ENCODE data around the gene RNF123. TPM values are rescaled to one million over a fixed set of nuclear protein-coding genes. Genes with fewer than 3 reads are reported as not detected.
A peak's percentile ranks its signal among the peaks of the same experiment; 100 is the strongest.
"Not testable (repeated sequence)": the region's sequence is repeated elsewhere in the genome, so short reads cannot be mapped to it uniquely, and the experiment has no call there.

RNF123 gene
- total RNA-seq, 2 experiments from 2014 or later, result 50.0 to 58.9 TPM

- CTCF ChIA-PET, result no interaction called here
- Mint-ChIP-seq H3K27ac (no peak overlapping the region), H3K9me3 (ENCODE audit: low read depth) (no peaks in the 10 kb centered on the region), H3K4me1 (no peaks in the 10 kb centered on the region), H3K27me3 (no peaks in the 10 kb centered on the region), H3K36me3 (peaks cover 13% of the 10 kb centered on the region), H3K4me3 (no peak overlapping the region)
- ATAC-seq (no peak), DNase-seq (no peak)
Observed at GRCh38 chr3:49745986-49746385, 56.6 kb downstream of the RNF123 start.

DNA sequence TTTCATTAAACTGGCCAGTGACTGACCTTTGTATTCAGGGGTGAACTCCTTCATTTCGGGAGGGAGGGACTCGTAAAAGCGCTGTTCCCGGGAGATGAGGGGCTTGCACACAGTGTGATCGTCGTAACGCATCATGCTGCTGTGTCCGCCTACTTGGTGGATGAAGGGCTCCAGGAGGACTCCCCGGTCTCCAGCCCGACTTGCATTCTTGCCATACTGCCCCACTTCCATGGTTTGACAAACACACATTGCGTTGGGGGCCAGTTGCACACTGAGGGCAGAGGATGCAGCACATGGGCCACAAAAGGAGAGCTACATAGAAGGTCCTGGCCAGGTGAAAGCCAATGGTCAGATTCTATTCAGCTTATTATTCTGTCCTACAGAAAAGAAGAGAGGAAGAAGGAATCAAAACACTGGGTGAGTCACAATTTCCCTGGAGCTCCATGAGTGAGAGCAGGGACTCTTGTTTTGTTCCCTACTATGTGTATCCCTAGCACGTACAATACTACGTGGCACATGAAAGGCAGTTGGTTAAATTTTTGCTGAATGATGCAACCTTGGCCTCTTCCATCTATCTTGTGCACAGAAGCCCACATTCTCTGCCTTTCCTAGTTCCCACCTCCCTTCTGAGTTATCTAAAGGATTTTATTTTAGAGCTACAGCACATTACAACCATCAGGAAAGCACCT, 58.6 kb downstream of the RNF123 start:
- no peaks in the 10 kb centered on the region for H3K9me3 Mint-ChIP-seq (ENCODE audit: low read depth)
- CTCF ChIA-PET, result no interaction called here
- no peak for ATAC-seq

GRCh38 chr3:49748874-49749273, 59.5 kb downstream of the RNF123 start:
- H3K9me3 Mint-ChIP-seq (ENCODE audit: low read depth); ATAC-seq; H3K4me1 Mint-ChIP-seq; H3K27me3 Mint-ChIP-seq; DNase-seq; CTCF ChIA-PET; H3K27ac Mint-ChIP-seq; H3K4me3 Mint-ChIP-seq: not testable (repeated sequence)
- peaks cover 16% of the 10 kb centered on the region for H3K36me3 Mint-ChIP-seq

More for the DNA sequence above, 58.6 kb downstream of the RNF123 start:
- Mint-ChIP-seq H3K4me3 (no peak overlapping the region), H3K36me3 (peaks cover 13% of the 10 kb centered on the region), H3K27me3 (no peaks in the 10 kb centered on the region), H3K27ac (no peak overlapping the region), H3K4me1 (no peaks in the 10 kb centered on the region)
- DNase-seq, result no peak

DNA sequence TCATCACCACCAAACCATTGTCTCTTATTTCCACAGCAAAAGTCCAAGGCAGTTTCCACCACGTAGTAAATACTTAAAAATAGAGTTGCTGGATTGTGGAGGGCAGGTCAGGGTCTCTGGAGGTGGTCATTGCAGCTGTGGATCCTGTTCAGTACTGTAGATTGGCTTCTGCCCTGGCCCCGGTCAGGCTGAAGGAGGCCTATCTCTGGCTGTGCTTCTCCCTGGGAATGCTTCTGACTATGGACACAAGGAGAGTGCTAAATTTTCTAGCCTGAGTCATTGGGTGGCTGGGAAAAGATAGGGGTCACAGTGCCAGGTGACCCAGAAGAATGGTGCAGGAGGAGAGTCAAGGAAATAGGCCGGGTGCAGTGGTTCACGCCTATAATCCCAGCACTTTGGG, 60.7 kb downstream of the RNF123 start:
- no peak for DNase-seq
- no peak for ATAC-seq
- Mint-ChIP-seq H3K4me1 (peaks cover 5% of the 10 kb centered on the region), H3K4me3 (no peak overlapping the region), H3K9me3 (ENCODE audit: low read depth) (no peaks in the 10 kb centered on the region), H3K27me3 (no peaks in the 10 kb centered on the region), H3K27ac (no peak overlapping the region), H3K36me3 (peaks cover 13% of the 10 kb centered on the region)
- CTCF ChIA-PET, result interaction anchor here (0.8 kb wide), 1 partner anchor 89 kb away, joined by 3 read pairs; no protein-coding TSS in a partner anchor

GRCh38 chr3:49751501-49751900, 62.1 kb downstream of the RNF123 start:
- CTCF ChIA-PET, result no interaction called here
- Mint-ChIP-seq H3K27me3 (no peaks in the 10 kb centered on the region), H3K4me1 (peaks cover 5% of the 10 kb centered on the region), H3K4me3 (no peak overlapping the region), H3K36me3 (peaks cover 9% of the 10 kb centered on the region), H3K27ac (peak overlapping the region; percentile 61), H3K9me3 (ENCODE audit: low read depth) (no peaks in the 10 kb centered on the region)
- ATAC-seq (no peak), DNase-seq (no peak)

- CTCF ChIA-PET, result no interaction called here
Observed at GRCh38 chr3:49754536-49754935, 65.2 kb downstream of the RNF123 start.

GRCh38 chr3:49756036-49756435, 66.7 kb downstream of the RNF123 start:
- Mint-ChIP-seq H3K4me1 (peaks cover 5% of the 10 kb centered on the region), H3K27ac (no peak overlapping the region), H3K36me3 (peaks cover 4% of the 10 kb centered on the region), H3K9me3 (ENCODE audit: low read depth) (no peaks in the 10 kb centered on the region), H3K4me3 (no peak overlapping the region), H3K27me3 (no peaks in the 10 kb centered on the region)
- DNase-seq (no peak), ATAC-seq (no peak)
- CTCF ChIA-PET, result no interaction called here

More at GRCh38 chr3:49754536-49754935, 65.2 kb downstream of the RNF123 start:
- DNase-seq (no peak), ATAC-seq (no peak)
- Mint-ChIP-seq H3K27ac (no peak overlapping the region), H3K27me3 (no peaks in the 10 kb centered on the region), H3K36me3 (peaks cover 5% of the 10 kb centered on the region), H3K4me3 (no peak overlapping the region), H3K9me3 (ENCODE audit: low read depth) (no peaks in the 10 kb centered on the region), H3K4me1 (peaks cover 5% of the 10 kb centered on the region)

DNA sequence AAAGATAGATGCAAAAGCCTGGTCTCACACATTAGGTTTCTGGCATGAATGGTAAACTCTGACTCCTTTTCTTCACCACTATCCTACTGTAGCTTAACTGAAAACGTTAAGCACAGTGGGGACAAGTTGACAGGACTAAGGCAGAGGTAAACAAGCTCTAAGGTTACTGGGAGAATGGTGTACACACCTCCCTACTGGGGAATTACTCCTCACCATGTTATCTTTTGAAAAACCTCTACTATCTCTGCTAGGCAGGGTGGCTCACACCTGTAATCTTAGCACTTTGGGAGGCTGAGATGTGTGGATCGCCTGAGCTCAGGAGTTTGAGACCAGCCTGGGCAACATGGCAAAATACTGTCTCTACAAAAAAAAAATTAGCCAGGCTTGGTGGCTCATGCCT, 67.8 kb downstream of the RNF123 start:
- H3K4me1 Mint-ChIP-seq, result peaks cover 5% of the 10 kb centered on the region

DNA sequence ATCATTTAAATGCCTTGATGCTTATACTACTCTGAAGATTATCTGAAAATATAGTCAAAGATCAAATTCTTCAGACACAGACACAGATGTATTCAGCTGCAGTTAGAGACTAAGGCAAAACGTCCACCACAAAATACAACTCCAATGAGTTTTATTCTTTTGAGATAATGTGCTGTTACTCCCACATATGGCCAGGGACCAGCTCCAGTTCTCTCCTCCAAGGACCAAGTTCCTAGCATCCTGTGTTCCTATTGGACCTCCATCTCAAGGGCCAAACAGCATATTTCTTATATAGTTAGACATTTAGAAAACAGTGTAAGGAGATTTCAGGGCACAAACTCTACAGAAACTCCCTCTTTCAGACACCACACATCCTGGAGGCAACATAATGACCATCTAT, 69.9 kb downstream of the RNF123 start:
- ATAC-seq, result no peak
- Mint-ChIP-seq H3K36me3 (peaks cover 2% of the 10 kb centered on the region), H3K27ac (no peak overlapping the region), H3K4me1 (peaks cover under 1% of the 10 kb centered on the region), H3K9me3 (ENCODE audit: low read depth) (no peaks in the 10 kb centered on the region), H3K4me3 (no peak overlapping the region), H3K27me3 (no peaks in the 10 kb centered on the region)
- DNase-seq, result no peak
- CTCF ChIA-PET, result no interaction called here

More for the DNA sequence above, 67.8 kb downstream of the RNF123 start:
- CTCF ChIA-PET, result interaction anchor here (1.5 to 1.6 kb wide), 3 partner anchors 53 to 85 kb away, joined by 4 to 5 read pairs (median 4); no protein-coding TSS in a partner anchor
- no peaks in the 10 kb centered on the region for H3K27me3 Mint-ChIP-seq
- ATAC-seq (no peak), DNase-seq (no peak)
- no peak overlapping the region for H3K4me3 Mint-ChIP-seq
- H3K9me3 Mint-ChIP-seq (ENCODE audit: low read depth), result no peaks in the 10 kb centered on the region
- peaks cover 4% of the 10 kb centered on the region for H3K36me3 Mint-ChIP-seq
- H3K27ac Mint-ChIP-seq, result no peak overlapping the region

DNA sequence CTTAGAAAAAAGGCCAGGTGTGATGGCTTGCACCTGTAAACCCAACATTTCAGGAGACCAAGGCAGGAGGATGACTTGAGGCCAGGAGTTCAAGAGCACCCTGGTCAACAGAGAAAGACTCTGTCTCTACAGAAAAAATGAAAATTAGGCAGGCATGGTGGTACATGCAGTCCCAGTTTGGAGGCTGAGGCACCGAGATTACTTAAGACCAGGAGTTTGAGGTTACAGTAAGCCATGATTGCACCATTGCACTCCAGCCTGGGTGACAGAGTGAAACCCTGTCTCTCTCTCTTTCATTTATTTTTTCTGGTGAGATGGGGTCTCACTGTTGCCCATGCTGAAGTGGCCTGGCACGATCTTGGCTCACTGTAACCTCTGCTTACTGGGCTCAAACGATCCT, 72.3 kb downstream of the RNF123 start:
- Mint-ChIP-seq H3K4me3 (no peak overlapping the region), H3K4me1 (peaks cover 2% of the 10 kb centered on the region), H3K36me3 (peaks cover 5% of the 10 kb centered on the region), H3K27ac (no peak overlapping the region), H3K9me3 (ENCODE audit: low read depth) (no peaks in the 10 kb centered on the region), H3K27me3 (no peaks in the 10 kb centered on the region)
- CTCF ChIA-PET, result no interaction called here
- no peak for DNase-seq
- ATAC-seq, result no peak

- Mint-ChIP-seq H3K4me1 (peaks cover 2% of the 10 kb centered on the region), H3K27me3 (no peaks in the 10 kb centered on the region), H3K4me3 (no peak overlapping the region), H3K36me3 (peaks cover 8% of the 10 kb centered on the region), H3K9me3 (ENCODE audit: low read depth) (no peaks in the 10 kb centered on the region), H3K27ac (no peak overlapping the region)
- ATAC-seq (no peak), DNase-seq (no peak)
- CTCF ChIA-PET, result no interaction called here
Observed at GRCh38 chr3:49763981-49764380, 74.6 kb downstream of the RNF123 start.

- no peaks in the 10 kb centered on the region for H3K9me3 Mint-ChIP-seq (ENCODE audit: low read depth)
- CTCF ChIA-PET, result interaction anchor here (1.5 to 1.6 kb wide), 2 partner anchors 33 to 51 kb away, joined by 4 to 5 read pairs; no protein-coding TSS in a partner anchor
- peaks cover 10% of the 10 kb centered on the region for H3K4me1 Mint-ChIP-seq
- no peaks in the 10 kb centered on the region for H3K27me3 Mint-ChIP-seq
- H3K27ac Mint-ChIP-seq, result no peak overlapping the region
- ATAC-seq (no peak), DNase-seq (no peak)
- H3K4me3 Mint-ChIP-seq, result no peak overlapping the region
- peaks cover 14% of the 10 kb centered on the region for H3K36me3 Mint-ChIP-seq
Observed at GRCh38 chr3:49769286-49769915, 80.0 kb downstream of the RNF123 start.

DNA sequence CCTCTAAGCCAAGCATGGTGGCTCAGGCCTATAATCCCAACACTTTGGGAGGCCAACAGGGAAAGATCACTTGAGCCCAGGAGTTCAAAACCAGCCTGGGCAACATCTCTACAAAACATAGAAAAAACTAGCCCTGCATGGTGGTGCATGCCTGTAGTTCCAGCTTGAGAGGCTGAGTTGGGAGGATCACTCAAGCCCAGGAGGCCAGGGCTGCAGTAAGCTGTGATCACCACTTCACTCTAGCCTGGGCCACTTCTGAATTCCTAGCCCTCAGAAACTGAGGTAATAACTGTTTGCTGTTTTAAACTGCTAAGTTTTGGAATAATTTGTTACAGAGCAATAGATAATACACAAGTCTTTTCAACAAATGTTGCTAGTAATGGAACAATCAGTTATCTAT, 80.6 kb downstream of the RNF123 start:
- Mint-ChIP-seq H3K4me1 (peaks cover 10% of the 10 kb centered on the region), H3K27ac (no peak overlapping the region)

More for the DNA sequence above, 80.6 kb downstream of the RNF123 start:
- Mint-ChIP-seq H3K9me3 (ENCODE audit: low read depth) (no peaks in the 10 kb centered on the region), H3K27me3 (no peaks in the 10 kb centered on the region), H3K4me3 (no peak overlapping the region), H3K36me3 (peaks cover 14% of the 10 kb centered on the region)
- CTCF ChIA-PET, result interaction anchor here (1.5 to 1.6 kb wide), 2 partner anchors 32 to 51 kb away, joined by 4 to 5 read pairs; no protein-coding TSS in a partner anchor
- DNase-seq (no peak), ATAC-seq (no peak)

All from activated CD8-positive, alpha-beta memory T cell treated with anti-CD3 and anti-CD28 coated beads, Interleukin-2, amount 10 ng/mL, durations not matched to agents 7 days and 5 days (primary cell).